Neural progenitor cell (in vitro differentiated cells): ENCODE results near the gene GRM8.

Experiments used
- EZH2 ChIP-seq: fragments of 200-600 bp; sonication (generic); IDR thresholded peaks from 2 replicates; pipeline ENCODE4 v1.6.1; 2017; ENCODE audit warnings: antibody characterized with exemption, mild to moderate bottlenecking, moderate library complexity
- EZH2phosphoT487 ChIP-seq: fragments of 200-600 bp; sonication (generic); IDR thresholded peaks from 2 replicates; pipeline ENCODE4 v1.6.1; 2017; ENCODE audit warnings: antibody characterized with exemption
- TF ChIP-seq, protein P1 (sequence below): fragments of 200-600 bp; sonication (generic); IDR thresholded peaks from 2 replicates; pipeline ENCODE4 v1.5.1; 2017; ENCODE audit warnings: antibody characterized with exemption, mild to moderate bottlenecking

DNA sequence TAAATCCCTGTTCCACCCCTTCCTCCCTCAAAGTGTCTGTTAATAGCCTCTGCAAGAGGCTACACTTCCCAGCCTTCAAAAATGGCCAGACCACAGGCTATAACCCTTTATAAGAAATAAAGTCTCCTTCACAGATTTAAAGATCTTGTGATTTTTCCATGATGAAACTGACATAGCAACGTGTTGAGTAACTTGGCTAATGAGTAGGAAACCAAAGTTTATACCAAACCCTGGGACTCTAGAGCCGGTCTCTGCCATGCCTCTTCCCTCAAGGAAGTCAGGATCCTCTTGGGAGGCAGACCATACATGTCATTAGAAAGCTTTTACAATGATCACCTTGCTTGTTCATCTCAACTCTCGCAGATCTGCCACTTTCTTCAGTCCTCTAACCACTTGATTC lies 44.4 kb downstream of the GRM8 start:
- no peak for TF ChIP-seq EZH2phosphoT487
- TF ChIP-seq, protein P1, sequence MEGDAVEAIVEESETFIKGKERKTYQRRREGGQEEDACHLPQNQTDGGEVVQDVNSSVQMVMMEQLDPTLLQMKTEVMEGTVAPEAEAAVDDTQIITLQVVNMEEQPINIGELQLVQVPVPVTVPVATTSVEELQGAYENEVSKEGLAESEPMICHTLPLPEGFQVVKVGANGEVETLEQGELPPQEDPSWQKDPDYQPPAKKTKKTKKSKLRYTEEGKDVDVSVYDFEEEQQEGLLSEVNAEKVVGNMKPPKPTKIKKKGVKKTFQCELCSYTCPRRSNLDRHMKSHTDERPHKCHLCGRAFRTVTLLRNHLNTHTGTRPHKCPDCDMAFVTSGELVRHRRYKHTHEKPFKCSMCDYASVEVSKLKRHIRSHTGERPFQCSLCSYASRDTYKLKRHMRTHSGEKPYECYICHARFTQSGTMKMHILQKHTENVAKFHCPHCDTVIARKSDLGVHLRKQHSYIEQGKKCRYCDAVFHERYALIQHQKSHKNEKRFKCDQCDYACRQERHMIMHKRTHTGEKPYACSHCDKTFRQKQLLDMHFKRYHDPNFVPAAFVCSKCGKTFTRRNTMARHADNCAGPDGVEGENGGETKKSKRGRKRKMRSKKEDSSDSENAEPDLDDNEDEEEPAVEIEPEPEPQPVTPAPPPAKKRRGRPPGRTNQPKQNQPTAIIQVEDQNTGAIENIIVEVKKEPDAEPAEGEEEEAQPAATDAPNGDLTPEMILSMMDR: no peak
- no peak for TF ChIP-seq EZH2
